T47D (cell line): Measurements from ENCODE around the gene EML3.
A peak's percentile ranks its signal among the peaks of the same experiment; 100 is the strongest.
"Not testable (repeated sequence)": the region's sequence is repeated elsewhere in the genome, so short reads cannot be mapped to it uniquely, and the experiment has no call there.

Experiments
- DNase-seq, 2 experiments: peaks; one replicate each; pipeline versions ENCODE4 v3.0.0 to v3.0.0-alpha.2; 2011 to 2012; ENCODE audit warnings: low read depth in 1 of 2, low spot score in 1 of 2
- JUND ChIP-seq: IDR thresholded peaks from 2 replicates; pipeline ENCODE4 v1.6.1; 2012; ENCODE audit warnings: low read depth
- in situ Hi-C: cut with HindIII; loops from 2 replicates; pipeline ENCODE4 v1.10.0; 2016; ENCODE audit warnings: low sequenced_read_pairs, low pct_unique_long_range_greater_than_20kb

Gene EML3

DNA sequence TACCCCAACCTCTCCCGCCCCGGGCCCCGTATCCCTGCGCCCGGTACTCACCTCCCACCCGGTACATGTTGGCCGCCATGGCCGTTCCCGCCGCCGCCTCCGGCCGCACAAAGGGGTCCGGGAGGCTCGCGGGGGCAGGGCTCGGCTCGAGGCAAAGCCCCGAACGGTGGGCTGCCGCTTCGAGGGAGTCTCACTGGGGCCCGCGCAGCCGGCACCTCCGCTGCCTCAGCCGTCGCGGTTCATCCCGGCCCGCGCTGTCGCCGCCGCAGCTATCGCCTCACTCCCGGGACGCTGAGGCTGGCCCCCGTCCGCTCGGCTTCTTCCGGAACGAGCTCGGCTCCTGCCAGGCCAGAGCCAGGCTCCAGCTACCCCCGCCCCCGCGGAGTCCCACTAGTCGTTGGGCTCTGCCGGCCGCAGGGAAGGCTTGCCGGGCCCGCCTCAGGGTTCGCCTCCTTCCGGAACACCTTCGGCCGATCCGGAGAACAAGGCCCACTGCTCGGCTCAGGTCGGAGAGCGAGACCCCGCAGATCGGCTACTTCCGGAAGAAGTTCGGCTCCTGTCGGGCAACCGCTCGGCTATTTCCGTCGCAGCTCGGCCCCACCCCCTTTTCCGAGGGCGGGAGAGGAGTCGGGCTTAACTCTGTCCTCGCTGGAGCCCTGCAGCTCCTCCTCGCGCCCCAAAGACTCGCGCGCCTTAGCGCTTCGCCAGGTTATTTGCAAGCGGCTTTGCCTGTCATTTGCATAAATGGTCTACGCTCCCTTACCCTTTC lies 11.0 kb downstream of the EML3 start, which contains the start of gene MTA2:
Gene MTA2, minus strand, starts transcription at position 494 of the 769 bp plus-strand sequence. Its CDS starts 415 bp downstream, at position 79.
- no peak for TF ChIP-seq JUND
- DNase-seq = peak; percentile 94 to 99
- in situ Hi-C loops = no loop called here

- in situ Hi-C loops = no loop called here
- no peak for TF ChIP-seq JUND
Measured at GRCh38 chr11:62601122-62601371, 11.5 kb downstream of the EML3 start.

DNA sequence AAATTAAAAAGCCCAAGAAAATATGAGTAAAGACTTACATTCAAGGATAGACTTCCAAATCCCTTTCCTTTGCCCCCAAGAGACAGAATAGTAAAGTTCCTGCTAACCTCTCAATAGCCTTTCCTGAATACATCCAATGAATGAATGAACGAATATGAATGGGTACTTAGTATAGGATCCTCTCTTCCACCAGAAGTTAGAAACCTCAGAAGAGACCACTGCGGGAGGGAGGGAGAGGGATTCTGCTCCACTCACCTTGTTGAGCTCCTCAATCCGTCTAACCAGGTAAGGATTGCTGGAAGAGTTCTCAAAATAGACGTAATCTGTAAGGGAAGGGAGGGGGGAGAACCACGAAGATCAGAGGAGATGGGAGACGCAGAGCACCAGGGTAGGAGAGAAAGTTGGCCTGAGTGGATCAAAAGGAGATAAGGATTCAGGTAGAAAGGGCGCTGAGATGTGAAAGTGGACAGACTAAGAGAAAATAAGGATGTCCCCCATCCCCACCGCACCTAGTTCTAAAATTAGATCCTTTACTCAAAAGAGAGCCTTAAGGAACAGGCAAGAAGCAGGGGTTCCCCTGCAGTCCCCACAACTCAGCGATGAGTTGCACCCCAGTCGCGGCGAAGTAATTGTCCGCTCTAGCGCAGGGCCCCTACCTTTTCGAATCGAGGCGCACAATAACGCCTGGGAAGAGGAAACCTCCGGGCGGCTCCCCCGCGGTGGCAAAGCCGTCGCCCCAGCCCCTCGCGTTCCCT lies 12.0 kb downstream of the EML3 start:
- no peak for DNase-seq
- TF ChIP-seq JUND = no peak
- in situ Hi-C loops = no loop called here

More at GRCh38 chr11:62601122-62601371, 11.5 kb downstream of the EML3 start:
- DNase-seq = peak; percentile 47 to 54

DNA sequence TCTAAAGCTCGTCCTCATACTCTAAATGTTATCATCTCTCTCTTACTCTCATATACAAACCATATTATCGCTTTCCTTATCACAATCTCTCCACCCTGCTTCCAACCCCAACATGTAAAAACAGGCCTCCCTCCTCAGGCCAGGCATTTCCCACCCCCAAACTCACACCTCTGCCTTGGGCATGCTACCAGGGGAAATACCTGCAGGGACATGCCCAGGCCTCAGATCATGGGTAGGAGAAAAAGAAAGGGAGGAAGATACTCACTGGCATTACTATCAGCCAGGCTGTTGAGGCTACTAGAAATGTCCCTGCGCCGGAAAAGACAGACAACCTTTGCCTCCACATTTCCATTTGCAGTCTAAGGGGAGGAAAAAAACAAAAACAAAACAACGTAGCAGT lies 12.7 kb downstream of the EML3 start:
- DNase-seq = no peak
- TF ChIP-seq JUND = no peak
- in situ Hi-C loops = no loop called here

DNA sequence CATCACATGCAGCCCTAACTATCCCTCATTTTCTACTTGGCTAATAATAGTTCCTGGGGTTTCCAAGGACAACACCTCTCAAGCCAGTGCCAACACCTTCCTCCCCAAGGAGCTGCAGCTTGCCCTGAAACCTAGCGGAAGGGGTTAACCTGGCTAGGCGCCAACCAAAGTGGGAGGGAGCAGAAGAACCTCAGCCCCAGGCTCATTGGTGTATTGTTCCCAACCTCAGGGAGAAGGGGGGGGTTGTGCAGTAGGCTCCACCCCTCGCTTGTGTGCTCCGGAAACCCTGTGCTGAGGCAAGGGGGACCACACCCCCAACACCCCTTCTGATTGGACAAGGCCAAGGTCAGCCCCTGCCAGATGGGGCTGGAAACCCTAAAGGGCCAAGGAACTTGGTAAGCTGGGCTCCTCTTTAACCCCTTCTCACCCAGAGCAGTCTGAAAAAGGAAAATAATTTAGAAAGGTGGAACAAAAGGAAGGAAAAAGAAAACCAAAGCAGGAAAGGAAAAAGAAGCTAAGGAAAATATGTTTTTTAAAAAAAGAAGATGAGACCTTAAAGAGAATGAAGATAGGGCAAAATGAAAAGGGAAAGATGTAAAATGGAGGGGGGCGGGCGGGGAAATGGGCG lies 13.4 kb downstream of the EML3 start:
- TF ChIP-seq JUND = no peak
- in situ Hi-C loops = no loop called here
- peak; percentile 91 to 100 for DNase-seq

DNA sequence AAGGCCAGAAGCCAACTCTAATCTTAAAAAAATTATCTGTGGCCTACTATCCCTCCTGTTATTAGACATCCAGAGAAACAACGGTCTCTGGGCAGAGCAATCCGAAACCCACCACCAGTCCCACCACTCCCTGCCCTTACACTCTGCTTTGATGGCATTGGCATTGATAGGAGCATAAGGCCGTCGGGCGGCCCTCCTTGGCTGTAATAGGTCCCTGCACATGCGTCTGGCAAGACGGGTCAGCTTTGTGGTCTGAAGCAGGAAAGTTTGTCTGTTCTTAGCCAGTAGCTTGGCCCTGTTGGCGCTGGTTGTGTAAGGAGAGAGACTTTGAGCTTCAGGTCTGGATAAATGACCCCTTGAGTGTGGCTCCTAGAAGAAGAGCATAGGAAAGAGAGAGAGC lies 17.5 kb downstream of the EML3 start:
- in situ Hi-C loops = no loop called here
- no peak for TF ChIP-seq JUND
- DNase-seq = no peak

GRCh38 chr11:62593434-62594044 lies 19.0 kb downstream of the EML3 start:
- TF ChIP-seq JUND = no peak
- in situ Hi-C loops = no loop called here
- peak; percentile 56 to 93 for DNase-seq

GRCh38 chr11:62592989-62593421 lies 19.6 kb downstream of the EML3 start:
- DNase-seq = no peak
- in situ Hi-C loops = no loop called here
- TF ChIP-seq JUND = no peak

DNA sequence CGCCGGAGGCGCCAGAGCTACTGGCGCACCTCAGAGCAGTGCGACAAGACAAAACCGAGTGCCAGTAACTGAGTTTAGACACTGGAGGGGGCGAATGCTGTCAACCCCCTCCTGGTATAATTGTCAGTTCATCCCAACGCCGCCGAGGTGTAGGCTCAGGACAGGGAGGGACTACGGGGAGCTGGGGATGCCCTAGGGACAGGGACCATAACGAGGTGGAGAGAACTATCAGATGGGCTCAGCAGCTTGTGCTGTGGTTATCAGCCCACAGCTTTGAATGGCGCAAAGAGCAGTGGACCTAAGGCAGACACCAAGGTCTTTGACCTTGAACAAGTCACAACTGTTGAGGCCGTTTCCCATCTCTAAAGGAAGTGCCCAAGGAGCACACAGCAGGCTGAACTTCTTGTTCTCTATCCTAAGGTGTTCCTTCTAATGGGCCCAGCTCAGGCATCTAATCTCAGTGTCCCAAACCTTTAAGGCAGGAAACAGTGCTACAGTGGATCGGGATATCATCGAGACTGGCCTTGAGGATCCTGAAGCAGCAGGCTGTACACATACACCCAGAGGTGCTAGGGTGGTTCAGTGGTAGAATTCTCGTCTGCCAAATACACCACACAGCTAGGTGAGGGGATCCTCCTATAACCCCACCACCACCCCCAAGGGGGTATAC lies 20.3 kb downstream of the EML3 start:
- no peak for DNase-seq
- in situ Hi-C loops = no loop called here
- no peak for TF ChIP-seq JUND

DNA sequence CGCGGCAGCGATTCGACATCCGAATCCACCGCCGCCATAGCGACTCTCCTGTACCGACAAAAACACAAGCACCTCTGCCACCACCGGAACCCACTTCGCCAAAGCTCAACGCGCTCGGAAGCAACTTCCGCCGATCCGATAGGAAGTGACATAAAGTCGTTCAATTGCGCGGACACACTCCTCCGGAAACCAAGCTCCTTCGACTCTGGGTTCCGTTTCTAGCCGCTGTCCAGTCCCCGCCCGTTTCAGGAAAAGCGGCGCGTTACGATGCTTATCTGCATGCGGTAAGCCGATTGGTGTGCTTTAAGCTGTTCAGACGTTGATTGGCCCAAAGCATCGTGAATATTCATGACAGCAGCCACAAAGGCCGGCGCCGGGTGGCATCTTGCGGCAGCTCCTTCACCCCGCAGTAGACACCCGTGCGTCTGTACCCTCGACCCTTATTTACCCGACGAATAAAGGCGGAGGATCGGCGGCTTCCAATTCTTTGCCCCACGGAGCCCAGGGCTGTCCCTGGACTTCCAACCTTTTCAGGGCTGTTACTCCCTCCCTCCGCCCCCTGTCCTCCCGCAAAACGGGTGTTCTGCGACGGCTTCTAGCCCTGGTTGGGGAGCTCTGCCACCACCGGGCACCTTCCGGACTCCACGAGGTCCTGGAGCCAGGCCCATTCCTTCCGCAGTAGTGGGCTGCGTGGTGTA lies 21.0 kb downstream of the EML3 start, which contains the start of gene TUT1:
Gene TUT1, minus strand, starts transcription at position 76 of the 698 bp plus-strand sequence. Its CDS starts 38 bp downstream, at position 38.
- in situ Hi-C loops = no loop called here
- DNase-seq = peak; percentile 95 to 100
- TF ChIP-seq JUND = no peak

DNA sequence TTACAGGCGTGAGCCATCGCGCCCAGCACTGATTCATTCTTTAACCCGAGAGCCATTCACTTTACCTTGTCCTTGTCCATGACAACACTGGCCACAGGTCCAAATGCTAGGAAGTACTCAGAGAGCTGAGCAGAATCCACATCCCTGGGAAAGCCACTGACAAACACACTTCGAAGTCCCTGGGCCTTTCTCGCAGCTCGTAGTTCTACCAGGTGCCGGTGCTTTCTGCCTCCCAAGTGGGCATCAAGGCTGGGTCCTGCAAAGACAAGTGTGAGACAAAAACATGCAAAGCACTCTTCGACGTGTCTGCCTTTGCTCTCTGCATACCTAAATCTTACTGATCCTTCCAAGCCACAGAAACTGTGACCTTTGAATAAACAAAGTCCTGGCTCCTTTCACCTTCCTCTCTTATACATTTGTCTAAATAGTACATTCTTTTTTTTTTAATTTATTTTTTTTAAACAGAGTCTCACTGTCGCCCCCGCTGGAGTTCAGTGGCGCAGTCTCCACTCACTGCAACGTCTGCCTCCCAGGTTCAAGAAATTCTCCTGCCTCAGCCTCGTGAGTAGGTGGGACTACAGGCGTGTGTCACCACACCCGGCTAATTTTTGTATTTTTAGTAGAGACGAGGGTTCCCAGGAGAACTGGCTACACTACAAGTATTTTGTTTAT lies 23.5 kb downstream of the EML3 start:
- TF ChIP-seq JUND = no peak
- in situ Hi-C loops = no loop called here
- no peak for DNase-seq

- in situ Hi-C loops, DNase-seq: not testable (repeated sequence)
Measured at GRCh38 chr11:62585356-62585755, 27.2 kb downstream of the EML3 start.

DNA sequence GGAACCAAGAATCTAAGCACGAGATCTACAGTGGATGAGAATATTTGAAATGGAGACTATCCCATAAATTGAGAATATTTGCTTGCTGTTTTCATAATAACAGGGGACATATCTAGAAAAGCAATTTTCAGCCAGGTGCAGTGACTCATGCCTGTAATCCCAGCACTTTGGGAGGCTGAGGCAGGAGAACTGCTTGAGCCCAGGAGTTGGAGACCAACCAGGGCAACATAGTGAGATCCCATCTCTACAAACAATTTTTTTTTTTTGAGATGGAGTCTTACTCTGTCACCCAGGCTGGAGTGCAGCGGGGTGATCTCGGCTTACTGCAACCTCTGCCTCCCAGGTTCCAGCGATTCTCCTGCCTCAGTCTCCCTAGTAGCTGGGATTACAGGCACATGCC lies 30.8 kb downstream of the EML3 start:
- in situ Hi-C loops = not testable (repeated sequence)

More for the DNA sequence above, 30.8 kb downstream of the EML3 start:
- DNase-seq = not testable (repeated sequence)
